HG03378 (cell line): ENCODE data around the gene DCAF6.

Experiments
- ATAC-seq: cut with Tn5 transposase; IDR thresholded peaks from one replicate; pipeline ENCODE4 v1.9.1; 2021; ENCODE audit warnings: mild to moderate bottlenecking, moderate library complexity; ENCODE audit not compliant: unreplicated experiment

DCAF6 gene

GRCh38 chr1:167964646-167965045, 28.2 kb downstream of the DCAF6 start:
- ATAC-seq: no peak

- no peak for ATAC-seq
Measured at GRCh38 chr1:167966050-167966449, 29.6 kb downstream of the DCAF6 start.

GRCh38 chr1:167968569-167968968, 32.1 kb downstream of the DCAF6 start:
- no peak for ATAC-seq

GRCh38 chr1:167973832-167974231, 37.3 kb downstream of the DCAF6 start:
- no peak for ATAC-seq

GRCh38 chr1:167974698-167975097, 38.2 kb downstream of the DCAF6 start:
- no peak for ATAC-seq

GRCh38 chr1:167977245-167977644, 40.8 kb downstream of the DCAF6 start:
- ATAC-seq: no peak

GRCh38 chr1:167981933-167982332, 45.5 kb downstream of the DCAF6 start:
- no peak for ATAC-seq

GRCh38 chr1:167983797-167984420, 47.4 kb downstream of the DCAF6 start:
- no peak for ATAC-seq

GRCh38 chr1:167984886-167985489, 48.5 kb downstream of the DCAF6 start:
- no peak for ATAC-seq

- ATAC-seq: no peak
Measured at GRCh38 chr1:167987174-167987573, 50.7 kb downstream of the DCAF6 start.

- ATAC-seq: no peak
Measured at GRCh38 chr1:167991546-167991945, 55.1 kb downstream of the DCAF6 start.

GRCh38 chr1:167993720-167994119, 57.2 kb downstream of the DCAF6 start:
- ATAC-seq: no peak

GRCh38 chr1:167994560-167994959, 58.1 kb downstream of the DCAF6 start:
- ATAC-seq: no peak

- no peak for ATAC-seq
Measured at GRCh38 chr1:167995038-167995437, 58.6 kb downstream of the DCAF6 start.

- no peak for ATAC-seq
Measured at GRCh38 chr1:167996266-167996665, 59.8 kb downstream of the DCAF6 start.

- no peak for ATAC-seq
Measured at GRCh38 chr1:167997037-167997575, 60.6 kb downstream of the DCAF6 start.

GRCh38 chr1:167999877-168000276, 63.4 kb downstream of the DCAF6 start:
- ATAC-seq: no peak

GRCh38 chr1:168000656-168001055, 64.2 kb downstream of the DCAF6 start:
- no peak for ATAC-seq

GRCh38 chr1:168001213-168001612, 64.7 kb downstream of the DCAF6 start:
- ATAC-seq: no peak

- ATAC-seq: no peak
Measured at GRCh38 chr1:168004531-168004930, 68.0 kb downstream of the DCAF6 start.

GRCh38 chr1:168005529-168005928, 69.0 kb downstream of the DCAF6 start:
- ATAC-seq: no peak

GRCh38 chr1:168007691-168008090, 71.2 kb downstream of the DCAF6 start:
- no peak for ATAC-seq

GRCh38 chr1:168008595-168008994, 72.1 kb downstream of the DCAF6 start:
- ATAC-seq: no peak
